Activated CD4-positive, alpha-beta T cell treated with anti-CD3 and anti-CD28 coated beads, Interleukin-2, amount 50 U/mL, for 48 hours (primary cell): Measurements from ENCODE around the gene RNASEL.

ENCODE experiments used
- DNase-seq, 2 experiments: peaks; one replicate each; pipeline ENCODE4 v3.0.0-alpha.2; 2020

RNASEL gene

GRCh38 chr1:182600036-182600713, 11.1 kb upstream of the RNASEL start:
- no peak for DNase-seq

DNA sequence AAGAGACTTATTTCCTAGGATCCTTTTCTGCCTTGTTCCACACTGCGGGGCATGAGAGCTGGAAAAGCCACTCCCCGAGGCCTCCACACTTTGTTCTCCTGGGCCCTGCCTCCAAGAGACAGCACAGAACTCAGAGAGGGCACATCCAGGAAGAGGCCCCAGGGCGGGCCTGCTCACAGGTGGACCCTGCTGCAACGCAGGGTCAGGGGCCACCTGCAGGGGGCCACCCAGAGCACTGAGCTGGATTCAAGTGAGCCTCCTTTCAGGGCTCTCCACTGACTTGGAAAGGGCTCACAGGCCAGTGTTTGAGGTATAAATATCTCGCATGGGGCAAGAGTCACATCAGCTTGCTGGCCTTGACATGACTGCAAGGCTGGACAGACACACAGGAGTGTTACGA, 10.3 kb upstream of the RNASEL start:
- DNase-seq = peak; percentile 41 to 49

DNA sequence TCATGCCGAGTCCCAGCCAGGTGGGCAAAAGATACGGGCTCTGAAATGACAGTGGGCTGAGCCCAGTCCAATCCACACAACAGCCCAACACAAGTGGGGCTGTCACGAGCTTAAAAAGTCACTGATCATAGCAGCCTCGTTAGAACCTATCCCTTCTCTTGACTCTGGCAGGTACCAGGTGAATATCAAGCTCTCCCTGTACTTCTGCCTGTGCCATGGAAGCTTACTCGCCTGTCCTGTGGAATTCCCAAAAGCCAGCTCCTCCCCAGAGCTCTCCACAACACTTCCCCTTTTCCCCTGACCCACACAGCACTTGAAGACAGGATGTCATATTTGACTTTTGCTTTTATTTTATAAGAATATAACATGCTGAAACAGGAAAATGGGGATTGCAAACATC, 9.2 kb upstream of the RNASEL start:
- DNase-seq = no peak

- no peak for DNase-seq
Measured at GRCh38 chr1:182596934-182597333, 7.9 kb upstream of the RNASEL start.

DNA sequence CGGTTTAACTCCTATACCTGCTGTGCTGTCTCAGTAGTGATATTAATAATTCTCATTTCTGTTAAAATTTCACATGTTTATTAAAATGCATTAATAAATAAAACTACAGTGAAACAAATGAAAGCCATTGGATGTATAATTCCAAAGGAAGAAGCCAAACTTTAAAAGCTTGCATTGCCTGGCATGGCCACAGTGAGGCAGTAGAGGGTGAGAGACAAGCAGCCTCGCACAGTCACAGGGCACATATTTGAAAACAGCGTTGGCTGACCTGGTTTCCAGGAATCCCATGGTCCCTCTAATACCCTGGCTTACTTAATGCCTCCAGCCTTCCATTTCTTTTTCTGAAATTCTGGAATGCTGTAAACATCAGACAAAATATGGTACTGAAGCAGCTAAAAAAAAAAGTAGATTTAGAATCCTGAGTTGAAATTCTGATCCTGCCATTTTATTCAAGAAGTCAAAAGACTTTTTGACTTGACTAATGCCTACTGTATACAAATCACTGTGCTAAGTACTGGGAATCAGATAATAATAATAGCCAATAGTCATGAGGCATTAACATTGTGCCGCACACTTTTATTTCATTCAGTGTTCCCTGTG, 6.7 kb upstream of the RNASEL start:
- DNase-seq = peak; percentile 82 to 85

DNA sequence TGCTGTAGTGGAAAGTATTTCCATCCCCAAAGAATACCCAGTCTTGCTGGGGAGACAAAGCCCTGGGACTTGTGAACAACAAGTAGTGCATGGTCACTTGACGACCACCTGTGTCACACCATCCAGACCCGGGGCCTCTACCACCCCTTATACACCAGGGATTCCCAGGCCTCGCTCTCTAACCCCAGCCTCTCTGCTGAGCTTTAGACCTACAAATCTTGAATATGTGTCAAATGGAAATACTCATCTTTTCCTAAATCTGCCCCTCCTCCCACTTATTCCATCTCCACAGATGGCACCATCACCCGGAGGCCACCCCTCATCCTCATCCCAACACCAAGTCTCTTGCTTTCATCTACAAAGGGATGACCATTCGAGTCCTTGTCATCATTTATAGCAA, 875 bp upstream of the RNASEL start:
- DNase-seq = no peak

- no peak for DNase-seq
Measured at GRCh38 chr1:182589520-182589919, 464 bp upstream of the RNASEL start.

GRCh38 chr1:182587666-182588499, 1.2 kb downstream of the RNASEL start:
- no peak for DNase-seq

GRCh38 chr1:182587093-182587492, 2.0 kb downstream of the RNASEL start:
- no peak for DNase-seq

DNA sequence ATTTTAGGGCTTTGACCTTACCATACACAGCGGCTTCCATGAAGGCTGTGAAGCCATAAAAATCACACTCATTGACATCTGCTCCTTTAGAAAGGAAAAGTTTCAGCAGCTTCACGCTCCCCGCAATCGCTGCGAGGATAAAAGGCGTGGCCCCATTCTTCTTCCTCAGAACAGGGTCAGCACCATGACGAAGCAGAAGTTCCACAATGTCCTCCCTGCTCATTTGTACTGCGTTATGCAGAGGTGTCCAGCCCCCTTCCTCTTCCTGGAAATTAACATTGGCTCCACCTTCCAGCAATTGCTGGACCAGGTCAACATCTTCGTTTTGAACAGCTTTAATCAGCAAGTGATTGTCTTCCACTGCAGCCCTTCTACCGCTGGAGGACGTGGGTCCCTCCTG, 2.7 kb downstream of the RNASEL start:
- no peak for DNase-seq

DNA sequence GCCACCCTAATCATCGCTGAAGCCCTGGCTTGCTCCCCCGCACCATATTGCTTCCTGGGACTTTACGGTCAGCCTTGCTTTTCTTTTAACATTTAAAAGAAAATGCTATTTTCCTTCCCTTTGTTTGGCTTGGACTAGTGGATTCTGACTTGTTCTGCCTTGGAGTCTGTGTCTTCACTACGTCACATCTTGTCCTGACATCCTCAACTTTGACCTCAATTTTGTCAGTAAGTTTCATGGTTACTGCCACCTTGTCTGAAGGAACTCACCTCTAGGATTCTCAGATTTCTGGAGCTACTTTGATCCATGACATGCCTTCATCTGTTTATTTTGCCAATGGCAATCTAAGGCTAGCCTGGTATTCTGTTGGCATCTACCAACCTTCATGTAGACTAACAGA, 4.3 kb downstream of the RNASEL start:
- DNase-seq = no peak

- no peak for DNase-seq
Measured at GRCh38 chr1:182580736-182581135, 8.3 kb downstream of the RNASEL start.

- DNase-seq = no peak
Measured at GRCh38 chr1:182575540-182576149, 13.4 kb downstream of the RNASEL start.

GRCh38 chr1:182574156-182574555, 14.9 kb downstream of the RNASEL start:
- no peak for DNase-seq

GRCh38 chr1:182570611-182570970, 18.5 kb downstream of the RNASEL start:
- no peak for DNase-seq

DNA sequence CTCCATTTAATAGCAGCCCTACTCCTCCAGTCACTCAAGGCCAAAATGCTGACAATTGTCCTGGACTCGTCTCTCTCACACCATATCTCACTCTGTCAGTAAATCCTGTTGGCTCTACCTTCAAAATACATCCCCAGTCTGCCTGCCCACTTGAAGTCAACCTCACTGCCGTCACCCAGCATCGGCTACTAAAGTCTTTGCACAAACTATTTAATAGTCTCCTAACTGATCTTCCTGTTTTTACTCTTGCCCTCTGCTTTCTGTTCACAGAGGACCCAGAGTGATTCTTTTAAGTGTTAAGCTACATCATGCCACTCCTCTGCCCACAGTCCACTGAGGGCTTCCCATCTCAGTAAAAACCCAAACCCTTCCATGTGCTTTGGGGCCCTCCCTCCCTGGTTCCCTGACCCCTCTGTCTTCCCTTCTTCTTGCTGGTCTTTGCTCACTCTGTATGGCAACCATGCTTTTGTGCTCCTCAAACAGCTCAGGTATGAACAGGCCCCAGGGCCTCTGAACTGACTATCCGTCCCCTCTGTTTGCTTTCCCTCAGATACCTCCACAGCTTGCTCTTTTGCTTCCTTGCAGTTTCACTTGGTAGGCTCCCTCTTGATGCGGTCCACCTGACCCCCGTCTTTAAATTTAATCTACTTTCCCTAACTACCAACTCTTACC, 19.0 kb downstream of the RNASEL start:
- DNase-seq = no peak

DNA sequence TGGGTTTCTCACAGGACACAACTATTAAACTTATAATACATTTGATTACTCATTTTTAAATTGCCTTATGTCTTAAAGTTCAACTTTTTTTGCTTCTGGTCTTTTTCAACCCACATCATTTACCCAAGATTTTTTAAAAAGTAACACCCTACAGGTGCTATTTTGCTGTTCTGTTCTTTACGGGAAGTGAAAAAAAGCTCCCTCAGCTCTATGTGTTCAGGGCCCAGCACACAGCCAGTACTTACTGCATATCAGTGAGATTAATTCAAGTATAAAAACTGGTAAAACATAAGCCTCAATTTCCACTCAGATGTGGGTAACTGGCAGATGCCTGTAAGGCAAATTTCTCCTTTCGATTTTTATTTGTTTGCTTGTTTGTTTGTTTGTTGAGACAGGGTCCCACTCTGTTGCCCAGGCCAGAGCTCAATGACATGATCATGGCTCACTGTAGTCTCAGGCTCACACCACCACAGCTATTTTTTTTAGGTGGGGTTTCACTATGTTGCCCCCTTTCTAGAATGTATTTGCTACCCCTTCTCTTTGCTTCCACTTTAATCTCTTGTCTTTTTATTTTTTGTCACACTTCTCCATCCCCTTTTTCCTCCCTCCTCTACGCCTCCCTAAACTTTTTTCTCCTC, 20.3 kb downstream of the RNASEL start:
- no peak for DNase-seq

- DNase-seq = no peak
Measured at GRCh38 chr1:182567629-182568028, 21.4 kb downstream of the RNASEL start.

DNA sequence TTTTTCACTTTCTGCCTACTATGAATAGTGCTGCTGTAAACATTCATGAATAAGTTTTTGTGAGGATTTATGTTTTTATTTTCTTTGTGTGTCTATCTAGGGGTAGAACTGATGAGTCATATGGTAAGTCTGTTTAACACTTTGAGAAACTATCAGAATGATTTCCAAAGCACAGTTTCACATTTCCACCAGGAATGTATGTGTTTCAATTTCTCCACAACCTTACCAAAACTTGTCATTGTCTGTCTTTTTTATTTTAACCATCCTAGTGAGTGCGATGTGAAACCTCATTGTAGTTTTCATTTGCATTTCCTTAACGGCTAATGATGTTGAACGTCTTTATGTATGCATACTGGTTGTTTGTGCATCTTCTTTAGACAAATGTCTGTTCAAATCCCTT, 23.5 kb downstream of the RNASEL start:
- no peak for DNase-seq

- DNase-seq = no peak
Measured at GRCh38 chr1:182564406-182565004, 24.6 kb downstream of the RNASEL start.

DNA sequence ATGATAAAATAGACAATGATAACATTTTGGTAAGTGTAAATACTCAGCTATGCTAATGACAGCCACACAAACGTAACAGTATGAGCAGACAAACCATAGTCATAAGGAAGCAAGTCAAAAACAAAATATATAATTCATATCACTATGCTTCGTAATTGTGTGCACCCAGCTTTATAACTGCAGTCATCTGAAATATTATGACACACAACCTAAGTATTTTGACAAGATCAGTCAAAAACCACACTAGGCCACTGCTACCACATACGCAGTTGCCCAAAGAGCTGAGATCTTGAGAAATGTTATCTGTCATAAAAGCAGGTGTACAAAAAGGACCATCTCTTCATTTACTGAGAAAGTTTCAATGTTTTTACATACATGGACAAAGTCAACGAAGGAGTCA, 26.0 kb downstream of the RNASEL start:
- DNase-seq = no peak

- DNase-seq = no peak
Measured at GRCh38 chr1:182561456-182561855, 27.6 kb downstream of the RNASEL start.
